CD8-positive, alpha-beta memory T cell (primary cell): ENCODE data around the gene NR3C1. TPM values are rescaled to one million over a fixed set of nuclear protein-coding genes. Genes with fewer than 3 reads are reported as not detected.
A peak's percentile ranks its signal among the peaks of the same experiment; 100 is the strongest.

Experiments used
- CTCF ChIA-PET: fragments of 350-600 bp; sonication (Branson Sonifier 250); formaldehyde crosslinking; loops from one replicate; lab custom pipeline; 2021; ENCODE audit warnings: antibody characterized with exemption; lab: Charles Lee
- POLR2A ChIA-PET: fragments of 350-600 bp; sonication (Branson Sonifier 250); formaldehyde crosslinking; loops from one replicate; lab custom pipeline; 2021; ENCODE audit warnings: antibody characterized with exemption; lab: Charles Lee
- DNase-seq, 5 donors: peaks; one replicate each; pipeline versions ENCODE4 v3.0.0 to v3.0.0-alpha.2; 2020 to 2022; ENCODE audit warnings: mixed read lengths in 1 of 5
- H3K27ac ChIP-seq: one replicate; pipeline ENCODE4 v1.7.0; 2013; ENCODE audit warnings: low read depth, mild to moderate bottlenecking, low read length, moderate library complexity
- H3K27me3 ChIP-seq: 2 replicates; pipeline ENCODE4 v1.7.0; 2013; ENCODE audit warnings: low read length, mild to moderate bottlenecking; ENCODE audit not compliant: insufficient read depth, poor library complexity, severe bottlenecking
- H3K36me3 ChIP-seq: 2 replicates; pipeline ENCODE4 v1.7.0; 2013; ENCODE audit warnings: mild to moderate bottlenecking, low read length, moderate library complexity; ENCODE audit not compliant: insufficient read depth
- H3K4me1 ChIP-seq: 2 replicates; pipeline ENCODE4 v1.7.0; 2013; ENCODE audit warnings: mild to moderate bottlenecking, low read length, moderate library complexity; ENCODE audit not compliant: insufficient read depth
- H3K4me3 ChIP-seq: 2 replicates; pipeline ENCODE4 v1.7.0; 2013; ENCODE audit warnings: mild to moderate bottlenecking, low read length
- H3K9me3 ChIP-seq: 2 replicates; pipeline ENCODE4 v1.7.0; 2013; ENCODE audit warnings: mild to moderate bottlenecking, low read length
- H3K27ac Mint-ChIP-seq, 8 donors: one replicate each; pipeline ENCODE4 v1.8.0; 2020 to 2021; ENCODE audit warnings: mixed read lengths in 8 of 8, mild to moderate bottlenecking in 6 of 8, inconsistent platforms in 3 of 8, moderate library complexity in 3 of 8
- H3K27me3 Mint-ChIP-seq, 2 donors: one replicate each; pipeline ENCODE4 v1.8.0; 2020 to 2021; ENCODE audit warnings: mixed read lengths in 2 of 2, mild to moderate bottlenecking in 1 of 2, moderate library complexity in 1 of 2
- H3K36me3 Mint-ChIP-seq, 3 donors: one replicate each; pipeline ENCODE4 v1.8.0; 2020 to 2021; ENCODE audit warnings: mixed read lengths in 3 of 3, inconsistent platforms in 1 of 3, mild to moderate bottlenecking in 1 of 3
- H3K4me1 Mint-ChIP-seq, 3 donors: one replicate each; pipeline ENCODE4 v1.8.0; 2020 to 2021; ENCODE audit warnings: mixed read lengths in 3 of 3, inconsistent platforms in 1 of 3, mild to moderate bottlenecking in 1 of 3
- H3K4me3 Mint-ChIP-seq, 7 donors: one replicate each; pipeline ENCODE4 v1.8.0; 2020 to 2021; ENCODE audit warnings: mixed read lengths in 7 of 7, mild to moderate bottlenecking in 6 of 7, moderate library complexity in 4 of 7, inconsistent platforms in 2 of 7
- H3K9me3 Mint-ChIP-seq, 5 donors: one replicate each; pipeline ENCODE4 v1.8.0; 2020 to 2022; ENCODE audit warnings: mixed read lengths in 5 of 5, mild to moderate bottlenecking in 3 of 5, moderate library complexity in 2 of 5, inconsistent platforms in 1 of 5
- polyA plus RNA-seq: library from polyadenylated mRNA; unstranded; fragments of 300-500 nt; fragmentation: Illumina TruSeq; gene quantifications from one replicate; pipeline ENCODE4 v1.2.3, GENCODE V29; 2021
- total RNA-seq, 2 experiments: library from RNA; stranded (reverse); gene quantifications; one replicate each; pipeline ENCODE4 v1.2.3, GENCODE V29; 2021

The NR3C1 gene
- total and polyA plus RNA-seq, 3 experiments from 2014 or later, result 65.3 to 85.5 (median 66.5) TPM

DNA sequence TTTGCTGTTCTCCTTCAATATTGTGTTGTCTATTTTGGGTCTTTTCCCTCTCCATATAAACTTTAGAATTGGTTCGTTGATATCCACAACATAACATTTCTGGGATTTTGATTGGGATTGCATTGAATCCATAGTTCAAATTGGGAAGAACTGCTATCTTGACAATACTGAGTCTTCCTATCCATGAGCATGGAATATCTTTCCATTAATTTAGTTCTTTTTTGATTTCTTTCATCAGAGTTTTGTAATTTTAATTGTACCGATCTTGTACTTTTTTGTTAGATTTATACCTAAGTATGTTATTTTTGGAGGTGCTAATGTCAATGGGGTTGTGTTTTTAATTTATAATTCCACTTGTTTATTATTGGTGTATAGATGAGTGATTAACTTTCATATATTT lies 135.1 kb downstream of the NR3C1 start:
- ChIA-PET POLR2A (no interaction called here), CTCF (no interaction called here)
- H3K27me3 Mint-ChIP-seq, result no peaks in the 10 kb centered on the region
- H3K4me1 ChIP-seq, result no peaks in the 10 kb centered on the region
- no peaks in the 10 kb centered on the region for H3K4me1 Mint-ChIP-seq
- no peaks in the 10 kb centered on the region for H3K9me3 ChIP-seq
- H3K4me3 Mint-ChIP-seq, result no peak overlapping the region
- no peak overlapping the region for H3K27ac Mint-ChIP-seq
- H3K27me3 ChIP-seq, result no peaks in the 10 kb centered on the region
- no peak overlapping the region for H3K4me3 ChIP-seq
- no peaks in the 10 kb centered on the region for H3K36me3 ChIP-seq
- DNase-seq, result no peak
- no peak overlapping the region for H3K27ac ChIP-seq
- H3K9me3 Mint-ChIP-seq, result peaks cover 16 to 39% (median 26%) of the 10 kb centered on the region in 5 donors
- peaks cover 2 to 40% (median 4%) of the 10 kb centered on the region in 3 donors for H3K36me3 Mint-ChIP-seq

DNA sequence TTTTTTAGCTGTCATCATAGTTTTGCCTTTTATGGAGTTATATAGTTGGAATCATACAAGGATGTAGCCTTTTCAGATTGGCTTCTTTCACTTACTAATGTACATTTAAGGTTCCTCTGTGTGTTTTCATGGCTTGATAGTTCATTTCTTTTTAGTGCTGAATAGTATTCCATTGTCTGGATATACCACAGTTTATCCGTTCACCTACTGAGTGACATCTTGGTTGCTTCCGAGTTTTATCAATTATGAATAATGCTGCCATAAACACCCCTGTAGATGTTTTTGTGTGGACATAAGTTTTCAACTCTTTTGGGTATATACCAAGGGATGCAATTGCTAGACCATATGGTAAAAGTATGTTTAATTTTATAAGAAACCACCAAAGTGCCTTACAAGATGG lies 136.3 kb downstream of the NR3C1 start:
- no peak overlapping the region for H3K4me3 ChIP-seq
- H3K9me3 ChIP-seq, result no peaks in the 10 kb centered on the region
- no peak for DNase-seq
- H3K4me1 ChIP-seq, result no peaks in the 10 kb centered on the region
- Mint-ChIP-seq H3K36me3 (peaks cover 2 to 40% (median 4%) of the 10 kb centered on the region in 3 donors), H3K9me3 (peaks cover 16 to 39% (median 26%) of the 10 kb centered on the region in 5 donors), H3K4me1 (no peaks in the 10 kb centered on the region), H3K27ac (no peak overlapping the region), H3K4me3 (no peak overlapping the region), H3K27me3 (no peaks in the 10 kb centered on the region)
- H3K27me3 ChIP-seq, result no peaks in the 10 kb centered on the region
- H3K27ac ChIP-seq, result no peak overlapping the region
- ChIA-PET POLR2A (no interaction called here), CTCF (interaction anchor here (0.9 kb wide), 1 partner anchor 15 kb away, joined by 3 read pairs; no protein-coding TSS in a partner anchor)
- H3K36me3 ChIP-seq, result no peaks in the 10 kb centered on the region

DNA sequence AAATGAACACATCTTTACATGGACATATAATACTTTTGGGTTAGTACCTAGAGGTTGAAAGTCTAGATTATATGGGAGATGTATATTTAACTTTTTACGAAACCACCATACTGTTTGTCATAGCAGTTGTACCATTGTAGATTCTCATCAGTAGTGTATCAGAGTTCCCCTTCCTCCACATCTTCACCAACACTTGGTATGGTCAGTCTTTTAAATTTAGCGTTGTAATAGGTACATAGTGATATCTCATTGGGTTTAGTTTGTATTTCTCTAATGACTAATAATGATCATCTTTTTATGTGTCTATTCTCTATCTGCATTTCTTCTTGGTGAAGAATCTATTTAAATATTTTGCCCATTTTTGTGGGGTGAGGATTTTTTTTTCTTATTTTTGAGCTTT lies 137.5 kb downstream of the NR3C1 start:
- Histone ChIP-seq H3K9me3 (no peaks in the 10 kb centered on the region), H3K27ac (no peak overlapping the region), H3K27me3 (no peaks in the 10 kb centered on the region), H3K36me3 (no peaks in the 10 kb centered on the region), H3K4me1 (no peaks in the 10 kb centered on the region), H3K4me3 (no peak overlapping the region)
- H3K27me3 Mint-ChIP-seq, result no peaks in the 10 kb centered on the region
- ChIA-PET CTCF (interaction anchor here (0.9 kb wide), 1 partner anchor 14 kb away, joined by 3 read pairs; no protein-coding TSS in a partner anchor), POLR2A (no interaction called here)
- no peak overlapping the region for H3K27ac Mint-ChIP-seq
- H3K4me3 Mint-ChIP-seq, result no peak overlapping the region
- H3K4me1 Mint-ChIP-seq, result no peaks in the 10 kb centered on the region
- H3K36me3 Mint-ChIP-seq, result peaks cover 2 to 40% (median 4%) of the 10 kb centered on the region in 3 donors
- peaks cover 16 to 35% (median 26%) of the 10 kb centered on the region in 5 donors for H3K9me3 Mint-ChIP-seq
- DNase-seq, result no peak

DNA sequence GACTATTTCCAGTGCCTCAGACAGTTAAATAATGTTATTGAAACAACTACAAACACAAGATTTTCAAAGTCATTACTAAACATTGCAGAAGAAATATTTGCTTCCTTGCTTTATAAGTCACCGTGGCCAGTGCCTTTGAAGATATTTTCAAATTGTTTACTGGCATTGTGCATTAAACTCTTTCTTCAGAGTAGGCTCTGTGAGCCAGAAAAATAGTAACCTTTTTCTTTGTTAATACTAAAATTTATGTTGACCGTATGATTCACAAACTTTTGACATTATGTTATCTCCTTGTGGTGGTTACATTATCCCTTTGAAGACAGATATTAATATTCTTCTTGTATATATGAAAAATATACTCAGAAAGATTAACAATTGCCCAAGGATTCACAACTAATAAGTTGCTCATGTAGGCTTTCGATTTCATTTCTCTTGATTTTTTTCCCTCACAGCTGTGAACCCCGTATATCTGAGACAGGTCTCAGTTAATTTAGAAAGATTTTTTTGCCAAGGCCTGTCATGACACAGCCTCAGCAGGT lies 140.1 kb downstream of the NR3C1 start:
- no peak overlapping the region for H3K4me3 ChIP-seq
- CTCF ChIA-PET, result no interaction called here
- Mint-ChIP-seq H3K4me3 (no peak overlapping the region), H3K9me3 (peaks cover 5 to 21% (median 18%) of the 10 kb centered on the region in 5 donors), H3K36me3 (peaks cover 2 to 26% (median 4%) of the 10 kb centered on the region in 3 donors), H3K4me1 (no peaks in the 10 kb centered on the region), H3K27ac (peak overlapping the region in 3 of 8 donors; percentile 18 to 32 (median 19)), H3K27me3 (no peaks in the 10 kb centered on the region)
- H3K27me3 ChIP-seq, result no peaks in the 10 kb centered on the region
- DNase-seq, result no peak
- H3K36me3 ChIP-seq, result no peaks in the 10 kb centered on the region
- POLR2A ChIA-PET, result no interaction called here
- H3K27ac ChIP-seq, result no peak overlapping the region
- no peaks in the 10 kb centered on the region for H3K4me1 ChIP-seq
- H3K9me3 ChIP-seq, result no peaks in the 10 kb centered on the region

DNA sequence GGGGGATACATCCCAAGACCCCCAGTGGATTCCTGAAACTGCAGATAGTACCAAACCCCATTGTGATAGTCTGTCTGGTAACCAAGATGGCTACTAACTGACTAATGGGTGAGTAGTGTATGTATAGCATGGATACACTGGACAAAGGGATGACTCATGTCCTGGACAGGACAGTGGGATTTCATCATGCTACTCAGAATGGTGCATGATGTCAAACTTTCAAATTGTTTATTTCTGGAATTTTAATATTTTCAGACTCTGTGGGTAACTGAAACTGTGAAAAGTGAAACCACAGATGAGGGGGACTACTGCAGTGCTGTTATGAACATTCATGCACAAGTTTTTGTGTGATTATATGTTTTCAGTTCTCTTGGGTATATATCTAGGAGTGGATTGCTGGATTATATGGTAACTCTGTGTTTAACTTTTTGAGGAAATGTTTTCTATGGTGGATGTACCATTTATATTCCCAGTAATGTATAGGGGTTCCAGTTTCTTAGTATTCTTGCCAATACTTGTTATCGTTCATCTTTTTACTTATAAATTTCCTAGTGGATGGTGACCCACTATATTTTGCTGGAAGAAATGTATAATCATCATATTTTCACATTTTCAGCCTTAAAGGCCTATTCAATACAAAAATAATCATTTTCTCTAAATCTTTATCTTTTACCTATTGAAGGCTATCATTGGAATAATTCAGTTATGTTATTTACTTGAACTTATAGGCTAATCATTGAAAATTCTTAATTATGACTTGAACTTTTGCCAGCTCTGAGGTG lies 140.9 kb downstream of the NR3C1 start:
- no peaks in the 10 kb centered on the region for H3K27me3 Mint-ChIP-seq
- H3K4me1 ChIP-seq, result no peaks in the 10 kb centered on the region
- H3K36me3 ChIP-seq, result no peaks in the 10 kb centered on the region
- H3K27me3 ChIP-seq, result no peaks in the 10 kb centered on the region
- no peak overlapping the region for H3K4me3 Mint-ChIP-seq
- DNase-seq, result no peak
- H3K36me3 Mint-ChIP-seq, result peaks cover 0 to 19% (median 1%) of the 10 kb centered on the region in 3 donors
- H3K4me1 Mint-ChIP-seq, result no peaks in the 10 kb centered on the region
- ChIA-PET POLR2A (no interaction called here), CTCF (no interaction called here)
- peaks cover 4 to 17% (median 11%) of the 10 kb centered on the region in 5 donors for H3K9me3 Mint-ChIP-seq
- no peak overlapping the region for H3K27ac Mint-ChIP-seq
- no peaks in the 10 kb centered on the region for H3K9me3 ChIP-seq
- no peak overlapping the region for H3K27ac ChIP-seq
- H3K4me3 ChIP-seq, result no peak overlapping the region

DNA sequence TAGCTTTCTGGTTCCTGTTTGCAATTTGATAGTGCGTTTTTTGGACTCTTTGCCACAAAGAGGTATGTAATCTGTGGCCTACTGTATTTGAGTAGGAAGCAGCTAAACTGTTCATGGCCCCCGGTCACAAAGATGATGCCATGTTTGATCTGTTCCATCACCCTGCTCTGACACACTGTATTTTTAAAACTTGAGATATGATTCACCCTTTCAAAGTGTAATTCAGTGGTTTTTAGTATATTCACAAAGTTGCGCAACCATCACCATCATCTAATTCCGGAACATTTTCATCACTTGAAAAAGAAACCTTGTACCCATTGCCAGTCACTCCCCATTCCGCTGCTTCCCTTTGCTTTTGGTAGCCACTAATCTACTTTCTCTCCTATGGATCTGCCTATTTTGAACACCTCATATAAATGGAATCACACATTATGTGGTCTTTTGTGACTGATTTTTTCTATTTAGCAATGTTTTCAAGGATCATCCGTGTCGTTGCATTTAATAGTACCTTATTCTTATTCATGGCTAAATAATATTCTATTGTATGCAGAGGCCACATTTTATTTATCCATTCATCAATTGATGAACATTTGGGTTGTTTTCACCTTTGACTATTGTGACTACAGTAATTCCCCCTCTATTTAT lies 141.6 kb downstream of the NR3C1 start:
- H3K4me3 ChIP-seq, result no peak overlapping the region
- Mint-ChIP-seq H3K4me3 (no peak overlapping the region), H3K9me3 (peaks cover 4 to 10% (median 4%) of the 10 kb centered on the region in 5 donors), H3K4me1 (no peaks in the 10 kb centered on the region), H3K27ac (peak overlapping the region in 1 of 8 donors; percentile 7), H3K36me3 (peaks cover 0 to 13% (median under 1%) of the 10 kb centered on the region in 3 donors), H3K27me3 (no peaks in the 10 kb centered on the region)
- H3K27ac ChIP-seq, result no peak overlapping the region
- H3K27me3 ChIP-seq, result no peaks in the 10 kb centered on the region
- ChIA-PET CTCF (interaction anchor here (1.2 kb wide), 1 partner anchor 142 kb away, joined by 3 read pairs; the partner anchor contains the start of gene NR3C1), POLR2A (no interaction called here)
- H3K4me1 ChIP-seq, result no peaks in the 10 kb centered on the region
- no peak for DNase-seq
- H3K36me3 ChIP-seq, result no peaks in the 10 kb centered on the region
- no peaks in the 10 kb centered on the region for H3K9me3 ChIP-seq

DNA sequence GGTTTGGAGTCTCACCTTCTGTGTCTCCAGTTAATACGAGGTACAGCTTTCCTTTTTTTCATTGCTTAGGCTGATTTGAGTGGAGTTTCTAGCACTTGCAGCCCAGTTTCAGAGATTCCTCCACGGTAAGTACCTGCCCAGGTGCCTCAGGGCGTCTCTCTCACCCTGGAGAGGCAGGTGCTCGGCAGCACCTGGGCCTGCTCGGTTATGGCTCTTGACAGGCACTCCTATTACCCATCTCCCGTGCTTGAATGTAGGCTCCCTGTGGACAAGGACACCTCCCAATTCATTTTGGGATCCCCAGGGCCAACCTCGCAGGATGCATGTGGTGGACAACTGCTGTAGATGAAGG lies 144.3 kb downstream of the NR3C1 start:
- no peaks in the 10 kb centered on the region for H3K27me3 Mint-ChIP-seq
- DNase-seq, result no peak
- no peaks in the 10 kb centered on the region for H3K27me3 ChIP-seq

More for the DNA sequence above, 144.3 kb downstream of the NR3C1 start:
- H3K4me1 Mint-ChIP-seq, result no peaks in the 10 kb centered on the region
- H3K4me3 Mint-ChIP-seq, result no peak overlapping the region
- H3K27ac Mint-ChIP-seq, result peak overlapping the region in 1 of 8 donors; percentile 40
- Histone ChIP-seq H3K4me3 (no peak overlapping the region), H3K27ac (no peak overlapping the region), H3K4me1 (no peaks in the 10 kb centered on the region), H3K36me3 (no peaks in the 10 kb centered on the region), H3K9me3 (no peaks in the 10 kb centered on the region)
- ChIA-PET POLR2A (no interaction called here), CTCF (no interaction called here)
- no peaks in the 10 kb centered on the region for H3K9me3 Mint-ChIP-seq
- H3K36me3 Mint-ChIP-seq, result no peaks in the 10 kb centered on the region
